ENCODE measurements around the gene AOC2.

The AOC2 gene

DNA sequence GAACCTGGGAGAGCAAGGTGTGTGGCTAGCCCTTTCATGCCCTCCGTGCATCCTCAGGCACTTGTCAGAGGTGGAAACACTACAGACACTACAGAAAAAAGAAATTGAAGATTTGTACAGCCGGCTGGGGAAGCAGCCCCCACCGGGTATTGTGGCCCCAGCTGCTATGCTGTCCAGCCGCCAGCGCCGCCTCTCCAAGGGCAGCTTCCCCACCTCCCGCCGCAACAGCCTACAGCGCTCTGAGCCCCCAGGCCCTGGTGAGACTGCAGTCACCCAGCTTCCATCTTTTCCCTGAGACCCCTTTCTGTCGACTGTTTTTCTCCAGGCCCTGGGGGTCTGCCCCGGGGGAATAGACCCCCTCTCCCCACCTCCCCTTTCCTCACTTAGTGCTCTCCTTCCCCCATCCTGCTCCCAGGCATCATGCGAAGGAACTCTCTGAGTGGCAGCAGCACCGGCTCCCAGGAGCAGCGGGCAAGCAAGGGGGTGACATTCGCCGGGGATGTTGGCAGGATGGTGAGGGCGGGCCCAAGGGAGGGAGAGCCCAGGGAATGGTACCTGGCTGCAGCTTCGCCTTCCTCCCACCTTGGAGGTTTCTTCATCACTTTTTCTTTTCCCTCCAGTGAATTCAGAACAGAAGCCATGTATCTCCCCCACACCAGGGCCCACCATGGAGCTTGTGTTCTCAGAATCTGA is 48.2 kb upstream of the AOC2 start:
- Histone ChIP-seq H3K4me3 (ENCODE audit: low read depth, low read length, poor library complexity, severe bottlenecking) (no peak overlapping the region), H3K9ac (ENCODE audit: low read length) (no peak overlapping the region), H4K20me1 (ENCODE audit: insufficient read depth, low read length) (no peaks in the 10 kb centered on the region), H3K9me2 (ENCODE audit: low read depth, low read length) (no peaks in the 10 kb centered on the region), H3K4me2 (ENCODE audit: low read length) (no peak overlapping the region), H3K36me3 (ENCODE audit: insufficient read depth, low read length) (no peaks in the 10 kb centered on the region), H3K9me3 (ENCODE audit: low read length) (no peaks in the 10 kb centered on the region), H3K4me1 (ENCODE audit: insufficient read depth, low read length, severe bottlenecking) (peaks cover 15% of the 10 kb centered on the region), H3F3A (ENCODE audit: insufficient read depth, low read length) (no peaks in the 10 kb centered on the region), H2AFZ (ENCODE audit: low read length) (no peak overlapping the region), H3K27me3 (ENCODE audit: insufficient read depth, low read length) (no peaks in the 10 kb centered on the region), H3K79me2 (ENCODE audit: insufficient read depth, low read length) (no peaks in the 10 kb centered on the region), H3K27ac (ENCODE audit: low read depth, low read length, poor library complexity, severe bottlenecking) (no peak overlapping the region)
- TF ChIP-seq, protein P1, sequence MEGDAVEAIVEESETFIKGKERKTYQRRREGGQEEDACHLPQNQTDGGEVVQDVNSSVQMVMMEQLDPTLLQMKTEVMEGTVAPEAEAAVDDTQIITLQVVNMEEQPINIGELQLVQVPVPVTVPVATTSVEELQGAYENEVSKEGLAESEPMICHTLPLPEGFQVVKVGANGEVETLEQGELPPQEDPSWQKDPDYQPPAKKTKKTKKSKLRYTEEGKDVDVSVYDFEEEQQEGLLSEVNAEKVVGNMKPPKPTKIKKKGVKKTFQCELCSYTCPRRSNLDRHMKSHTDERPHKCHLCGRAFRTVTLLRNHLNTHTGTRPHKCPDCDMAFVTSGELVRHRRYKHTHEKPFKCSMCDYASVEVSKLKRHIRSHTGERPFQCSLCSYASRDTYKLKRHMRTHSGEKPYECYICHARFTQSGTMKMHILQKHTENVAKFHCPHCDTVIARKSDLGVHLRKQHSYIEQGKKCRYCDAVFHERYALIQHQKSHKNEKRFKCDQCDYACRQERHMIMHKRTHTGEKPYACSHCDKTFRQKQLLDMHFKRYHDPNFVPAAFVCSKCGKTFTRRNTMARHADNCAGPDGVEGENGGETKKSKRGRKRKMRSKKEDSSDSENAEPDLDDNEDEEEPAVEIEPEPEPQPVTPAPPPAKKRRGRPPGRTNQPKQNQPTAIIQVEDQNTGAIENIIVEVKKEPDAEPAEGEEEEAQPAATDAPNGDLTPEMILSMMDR (IDR thresholded peaks at IDR 0.05; ENCODE audit: low read length), result no peak
- TF ChIP-seq EZH2 (IDR thresholded peaks at IDR 0.05; ENCODE audit: borderline replicate concordance, low read length), result no peak

DNA sequence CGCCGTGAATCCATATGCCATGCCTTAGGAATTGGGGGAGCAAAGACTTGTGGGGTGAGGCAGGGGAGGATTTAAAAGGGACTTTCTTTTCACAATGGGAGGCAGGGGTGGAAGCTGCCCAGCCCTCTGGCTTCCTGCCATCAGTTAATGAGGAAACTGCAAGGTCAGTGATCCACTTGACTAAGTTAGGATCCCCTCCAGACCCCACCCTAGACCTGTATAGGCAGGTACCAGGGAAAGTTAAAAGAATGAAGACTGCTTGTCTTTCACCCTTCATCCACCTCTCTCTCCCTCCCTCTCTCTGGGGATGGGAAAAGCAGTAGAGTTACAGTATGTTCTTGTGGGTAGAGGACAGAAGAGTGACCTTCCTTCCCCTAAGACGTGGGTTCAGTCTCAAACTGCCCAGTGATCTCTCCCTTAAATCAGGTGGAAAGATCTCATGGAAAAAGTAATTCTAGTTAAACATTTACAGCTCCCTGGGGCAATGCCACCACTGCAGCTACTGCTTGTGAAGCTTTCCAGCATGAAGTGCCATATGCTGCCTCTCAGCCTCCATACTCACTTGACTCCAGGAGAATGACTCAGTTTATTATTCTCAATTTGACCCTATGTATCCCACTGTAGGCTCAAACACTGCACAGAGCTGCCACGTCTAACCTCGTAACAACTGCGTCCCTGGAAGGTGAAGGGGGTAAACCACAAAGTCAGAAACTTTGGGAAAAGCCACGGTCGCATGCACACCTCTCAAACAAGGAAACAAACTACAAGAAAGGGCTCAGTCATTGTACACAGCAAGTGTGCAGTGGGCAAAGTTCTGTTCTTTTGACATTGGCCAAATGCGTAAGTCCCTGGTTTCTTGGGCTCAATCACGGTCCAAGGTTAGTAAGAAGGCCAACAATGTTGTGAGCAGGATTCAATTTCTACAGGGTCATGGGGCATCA is 47.0 kb upstream of the AOC2 start:
- H3K36me3 ChIP-seq (ENCODE audit: insufficient read depth, low read length), result no peaks in the 10 kb centered on the region
- H3K27ac ChIP-seq (ENCODE audit: low read depth, low read length, poor library complexity, severe bottlenecking), result no peak overlapping the region
- H3K27me3 ChIP-seq (ENCODE audit: insufficient read depth, low read length), result no peaks in the 10 kb centered on the region
- H3K79me2 ChIP-seq (ENCODE audit: insufficient read depth, low read length), result no peaks in the 10 kb centered on the region
- H2AFZ ChIP-seq (ENCODE audit: low read length), result no peak overlapping the region
- peak overlapping the region; percentile 91 for H3K4me3 ChIP-seq (ENCODE audit: low read depth, low read length, poor library complexity, severe bottlenecking)
- peak overlapping the region; percentile 91 for H3K4me2 ChIP-seq (ENCODE audit: low read length)
- H3K9ac ChIP-seq (ENCODE audit: low read length), result peak overlapping the region; percentile 83
- TF ChIP-seq EZH2 (IDR thresholded peaks at IDR 0.05; ENCODE audit: borderline replicate concordance, low read length), result no peak
- TF ChIP-seq, protein P1 (IDR thresholded peaks at IDR 0.05; ENCODE audit: low read length), result no peak
- no peaks in the 10 kb centered on the region for H3K9me3 ChIP-seq (ENCODE audit: low read length)
- no peaks in the 10 kb centered on the region for H3K9me2 ChIP-seq (ENCODE audit: low read depth, low read length)
- H3K4me1 ChIP-seq (ENCODE audit: insufficient read depth, low read length, severe bottlenecking), result peaks cover 15% of the 10 kb centered on the region
- no peaks in the 10 kb centered on the region for H3F3A ChIP-seq (ENCODE audit: insufficient read depth, low read length)
- no peaks in the 10 kb centered on the region for H4K20me1 ChIP-seq (ENCODE audit: insufficient read depth, low read length)

DNA sequence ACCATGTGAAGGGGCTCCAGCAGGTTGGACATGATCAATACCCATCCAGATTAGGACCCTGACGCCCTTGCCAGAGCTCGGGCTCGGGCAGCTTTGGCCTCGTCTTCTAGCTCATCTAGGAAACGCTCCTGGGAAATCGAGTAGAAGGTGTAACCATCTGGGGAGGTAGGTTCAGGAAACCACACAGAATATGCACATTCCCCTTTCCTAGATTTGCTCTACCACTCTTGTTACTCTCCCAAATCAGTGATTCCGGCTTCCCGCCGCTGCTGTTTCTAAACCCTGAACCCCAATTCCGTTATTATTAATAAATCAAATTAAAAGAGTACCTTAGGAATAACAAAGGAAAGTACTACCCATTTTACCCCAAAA is 46.4 kb upstream of the AOC2 start:
- Histone ChIP-seq H3K79me2 (ENCODE audit: insufficient read depth, low read length) (no peaks in the 10 kb centered on the region), H4K20me1 (ENCODE audit: insufficient read depth, low read length) (no peaks in the 10 kb centered on the region), H3K4me3 (ENCODE audit: low read depth, low read length, poor library complexity, severe bottlenecking) (peak overlapping the region; percentile 91), H2AFZ (ENCODE audit: low read length) (peak overlapping the region; percentile 84), H3K9me3 (ENCODE audit: low read length) (no peaks in the 10 kb centered on the region), H3K27me3 (ENCODE audit: insufficient read depth, low read length) (no peaks in the 10 kb centered on the region), H3K9ac (ENCODE audit: low read length) (peak overlapping the region; percentile 83), H3K4me1 (ENCODE audit: insufficient read depth, low read length, severe bottlenecking) (peaks cover 15% of the 10 kb centered on the region), H3F3A (ENCODE audit: insufficient read depth, low read length) (no peaks in the 10 kb centered on the region), H3K4me2 (ENCODE audit: low read length) (peak overlapping the region; percentile 91), H3K27ac (ENCODE audit: low read depth, low read length, poor library complexity, severe bottlenecking) (no peak overlapping the region), H3K36me3 (ENCODE audit: insufficient read depth, low read length) (no peaks in the 10 kb centered on the region), H3K9me2 (ENCODE audit: low read depth, low read length) (no peaks in the 10 kb centered on the region)
- no peak for TF ChIP-seq EZH2 (IDR thresholded peaks at IDR 0.05; ENCODE audit: borderline replicate concordance, low read length)
- TF ChIP-seq, protein P1 (IDR thresholded peaks at IDR 0.05; ENCODE audit: low read length), result no peak

All from OCI-LY1 (cell line).